HepG2 (cell line): ENCODE results near the gene THSD8. TPM values are rescaled to one million over a fixed set of nuclear protein-coding genes. Genes with fewer than 3 reads are reported as not detected.

Experiments used
- ATF5 ChIP-seq: sonication (generic); formaldehyde crosslinking; IDR thresholded peaks from 2 replicates; pipeline ENCODE4 v1.4.0; 2020; ENCODE audit warnings: mild to moderate bottlenecking, low read depth, missing genetic modification reagents
- CTCF ChIP-seq: sonication (generic); formaldehyde crosslinking; IDR thresholded peaks from 2 replicates; pipeline ENCODE4 v1.5.0; 2020; ENCODE audit warnings: mild to moderate bottlenecking, missing genetic modification reagents, moderate library complexity
- EED ChIP-seq: sonication (generic); formaldehyde crosslinking; IDR thresholded peaks from 2 replicates; pipeline ENCODE4 v1.5.0; 2020; ENCODE audit warnings: mild to moderate bottlenecking, missing genetic modification reagents
- ZBTB8A ChIP-seq: sonication (generic); formaldehyde crosslinking; IDR thresholded peaks from 2 replicates; pipeline ENCODE4 v1.4.0; 2020; ENCODE audit warnings: mild to moderate bottlenecking, low read depth, missing genetic modification reagents, borderline replicate concordance
- ZNF138 ChIP-seq: sonication (generic); formaldehyde crosslinking; IDR thresholded peaks from 2 replicates; pipeline ENCODE4 v1.5.0; 2020; ENCODE audit warnings: mild to moderate bottlenecking, low read depth, missing genetic modification reagents
- ZNF256 ChIP-seq: sonication (generic); formaldehyde crosslinking; conservative IDR thresholded peaks from 2 replicates; pipeline ENCODE4 v1.4.0; 2020; ENCODE audit warnings: missing genetic modification reagents
- ZNF263 ChIP-seq: sonication (generic); formaldehyde crosslinking; IDR thresholded peaks from 2 replicates; pipeline ENCODE4 v1.4.0; 2020; ENCODE audit warnings: missing genetic modification reagents
- ZNF496 ChIP-seq: sonication (generic); formaldehyde crosslinking; IDR thresholded peaks from 2 replicates; pipeline ENCODE4 v1.8.1; 2023; ENCODE audit warnings: mild to moderate bottlenecking, moderate library complexity, missing genetic modification reagents; ENCODE audit not compliant: insufficient replicate concordance
- polyA plus RNA-seq, 8 experiments: library from polyadenylated mRNA; depleted of rRNA in 3 of 8; stranded (reverse) in 7 of 8; unstranded in 1 of 8; fragments of >200 nt; fragmentation: Illumina TruSeq in 4 of 8; extraction: Trizol in 4 of 8; gene quantifications; 2 replicates each; pipeline versions ENCODE4 v1.2.1 to v1.2.3, GENCODE V29; 2011 to 2016; ENCODE audit warnings: low read depth in 4 of 8, missing spikeins in 1 of 8, mixed read lengths in 1 of 8; ENCODE audit not compliant: insufficient read depth in 1 of 8
- total RNA-seq, 5 experiments: library from RNA; depleted of rRNA; stranded (reverse); fragments of >200 nt; fragmentation: Illumina TruSeq; extraction: Trizol; gene quantifications; 2 replicates each; pipeline ENCODE4 v1.2.3, GENCODE V29; 2016; ENCODE audit warnings: low read depth in 1 of 5
- TF ChIP-seq, protein P1 (sequence below): sonication (generic); formaldehyde crosslinking; IDR thresholded peaks from 2 replicates; pipeline ENCODE4 v1.5.0; 2020; ENCODE audit warnings: missing genetic modification reagents, mild to moderate bottlenecking, borderline replicate concordance
- TF ChIP-seq, protein P2 (sequence below): sonication (generic); formaldehyde crosslinking; IDR thresholded peaks from 2 replicates; pipeline ENCODE4 v1.9.0; 2022; ENCODE audit warnings: missing genetic modification reagents, mild to moderate bottlenecking, borderline replicate concordance

THSD8 gene
- total and polyA plus RNA-seq, 2 of the 13 experiments (the other 11 are each of a cell fraction or from before 2014, with no cell fraction given): 4.8 to 14.9 TPM

- TF ChIP-seq CTCF (CRISPR knock-in tag) (peak; percentile 35), ATF5 (CRISPR knock-in tag) (no peak), ZNF138 (no peak), ZNF496 (no peak), EED (CRISPR knock-in tag) (no peak), ZBTB8A (CRISPR knock-in tag) (no peak), ZNF256 (CRISPR knock-in tag) (0 out of 2 replicates have a peak, but pooled peaks have one; percentile 4), ZNF263 (CRISPR knock-in tag) (peak; percentile 98)
- TF ChIP-seq, protein P1, sequence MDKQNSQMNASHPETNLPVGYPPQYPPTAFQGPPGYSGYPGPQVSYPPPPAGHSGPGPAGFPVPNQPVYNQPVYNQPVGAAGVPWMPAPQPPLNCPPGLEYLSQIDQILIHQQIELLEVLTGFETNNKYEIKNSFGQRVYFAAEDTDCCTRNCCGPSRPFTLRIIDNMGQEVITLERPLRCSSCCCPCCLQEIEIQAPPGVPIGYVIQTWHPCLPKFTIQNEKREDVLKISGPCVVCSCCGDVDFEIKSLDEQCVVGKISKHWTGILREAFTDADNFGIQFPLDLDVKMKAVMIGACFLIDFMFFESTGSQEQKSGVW (CRISPR knock-in tag): no peak; the same call in 1 of the 2 replicates
- TF ChIP-seq, protein P2, sequence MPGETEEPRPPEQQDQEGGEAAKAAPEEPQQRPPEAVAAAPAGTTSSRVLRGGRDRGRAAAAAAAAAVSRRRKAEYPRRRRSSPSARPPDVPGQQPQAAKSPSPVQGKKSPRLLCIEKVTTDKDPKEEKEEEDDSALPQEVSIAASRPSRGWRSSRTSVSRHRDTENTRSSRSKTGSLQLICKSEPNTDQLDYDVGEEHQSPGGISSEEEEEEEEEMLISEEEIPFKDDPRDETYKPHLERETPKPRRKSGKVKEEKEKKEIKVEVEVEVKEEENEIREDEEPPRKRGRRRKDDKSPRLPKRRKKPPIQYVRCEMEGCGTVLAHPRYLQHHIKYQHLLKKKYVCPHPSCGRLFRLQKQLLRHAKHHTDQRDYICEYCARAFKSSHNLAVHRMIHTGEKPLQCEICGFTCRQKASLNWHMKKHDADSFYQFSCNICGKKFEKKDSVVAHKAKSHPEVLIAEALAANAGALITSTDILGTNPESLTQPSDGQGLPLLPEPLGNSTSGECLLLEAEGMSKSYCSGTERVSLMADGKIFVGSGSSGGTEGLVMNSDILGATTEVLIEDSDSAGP (CRISPR knock-in tag): no peak
These were observed 875 bp upstream of the THSD8 start (continued) for GRCh38 chr19:12800923-12801465.
